ENCODE results near the gene CHI3L1. TPM values are rescaled to one million over a fixed set of nuclear protein-coding genes. Genes with fewer than 3 reads are reported as not detected.
A peak's percentile ranks its signal among the peaks of the same experiment; 100 is the strongest.

CHI3L1 gene
- total and polyA plus RNA-seq, 11 donors, result 0.15 to 27.1 (median 1.3) TPM; not detected in 1

GRCh38 chr1:203140743-203141520 lies 45.6 kb downstream of the CHI3L1 start:
- Histone ChIP-seq H3K36me3 (no peaks in the 10 kb centered on the region), H3K4me3 (no peak overlapping the region), H3K9me3 (no peaks in the 10 kb centered on the region), H3K27me3 (peaks cover 0 to 3% (median 0%) of the 10 kb centered on the region in 9 donors), H3K27ac (no peak overlapping the region), H3K4me1 (peaks cover 0 to 15% (median 2%) of the 10 kb centered on the region in 12 donors)
- intact Hi-C loops (cut with DNase I), result no loop called here
- ATAC-seq, result peak in 3 of 4 donors; percentile 23 to 63 (median 37)
- whole genome bisulfite sequencing, 4 donors, result 38 to 55% (median 46%) methylated on average over 3 to 5 of the region's 5 CpGs
- DNase-seq, result no peak
- no peak for TF ChIP-seq POLR2A (IDR thresholded peaks at IDR 0.05)
- no peak for TF ChIP-seq CTCF (IDR thresholded peaks at IDR 0.05)

GRCh38 chr1:203139976-203140475 lies 46.5 kb downstream of the CHI3L1 start:
- H3K9me3 ChIP-seq, result no peaks in the 10 kb centered on the region
- H3K4me3 ChIP-seq, result no peak overlapping the region
- intact Hi-C loops (cut with DNase I), result no loop called here
- H3K27me3 ChIP-seq, result peaks cover 0 to 3% (median 0%) of the 10 kb centered on the region in 9 donors
- no peak for DNase-seq
- H3K4me1 ChIP-seq, result peaks cover 0 to 15% (median 2%) of the 10 kb centered on the region in 12 donors
- no peak for ATAC-seq
- 86 to 88% (median 86%) methylated on average over 8 of the region's 8 CpGs for WGBS, 4 donors
- TF ChIP-seq POLR2A (IDR thresholded peaks at IDR 0.05), result no peak
- TF ChIP-seq CTCF (IDR thresholded peaks at IDR 0.05), result no peak
- H3K36me3 ChIP-seq, result no peaks in the 10 kb centered on the region
- H3K27ac ChIP-seq, result no peak overlapping the region

- no peak for ATAC-seq
- intact Hi-C loops (cut with DNase I), result no loop called here
- Histone ChIP-seq H3K9me3 (no peaks in the 10 kb centered on the region), H3K27ac (no peak overlapping the region), H3K4me3 (no peak overlapping the region), H3K36me3 (no peaks in the 10 kb centered on the region), H3K4me1 (peaks cover 0 to 10% (median 2%) of the 10 kb centered on the region in 12 donors), H3K27me3 (peaks cover 0 to 3% (median 0%) of the 10 kb centered on the region in 9 donors)
- 85 to 92% (median 90%) methylated on average over 3 of the region's 3 CpGs for WGBS, 4 donors
- TF ChIP-seq CTCF (IDR thresholded peaks at IDR 0.05), result no peak
- TF ChIP-seq POLR2A (IDR thresholded peaks at IDR 0.05), result no peak
- no peak for DNase-seq
These were observed 48.4 kb downstream of the CHI3L1 start for GRCh38 chr1:203138066-203138465.

- Histone ChIP-seq H3K9me3 (no peaks in the 10 kb centered on the region), H3K4me3 (no peak overlapping the region), H3K4me1 (peaks cover 0 to 10% (median 2%) of the 10 kb centered on the region in 12 donors), H3K27me3 (peaks cover 0 to 7% (median 0%) of the 10 kb centered on the region in 9 donors), H3K36me3 (no peaks in the 10 kb centered on the region), H3K27ac (no peak overlapping the region)
- intact Hi-C loops (cut with DNase I), result no loop called here
- 90 to 94% (median 93%) methylated on average over 4 of the region's 4 CpGs for WGBS, 4 donors
- no peak for TF ChIP-seq CTCF (IDR thresholded peaks at IDR 0.05)
- TF ChIP-seq POLR2A (IDR thresholded peaks at IDR 0.05), result no peak
- ATAC-seq (no peak), DNase-seq (no peak)
These were observed 49.2 kb downstream of the CHI3L1 start for GRCh38 chr1:203137324-203137723.
